HG03060 (cell line): ENCODE data around the gene ACACB.
"Not testable (repeated sequence)": the region's sequence is repeated elsewhere in the genome, so short reads cannot be mapped to it uniquely, and the experiment has no call there.

Experiments used
- ATAC-seq: cut with Tn5 transposase; IDR thresholded peaks from one replicate; pipeline ENCODE4 v1.9.1; 2021; ENCODE audit warnings: low read depth, moderate number of reproducible peaks; ENCODE audit not compliant: unreplicated experiment

ACACB gene

DNA sequence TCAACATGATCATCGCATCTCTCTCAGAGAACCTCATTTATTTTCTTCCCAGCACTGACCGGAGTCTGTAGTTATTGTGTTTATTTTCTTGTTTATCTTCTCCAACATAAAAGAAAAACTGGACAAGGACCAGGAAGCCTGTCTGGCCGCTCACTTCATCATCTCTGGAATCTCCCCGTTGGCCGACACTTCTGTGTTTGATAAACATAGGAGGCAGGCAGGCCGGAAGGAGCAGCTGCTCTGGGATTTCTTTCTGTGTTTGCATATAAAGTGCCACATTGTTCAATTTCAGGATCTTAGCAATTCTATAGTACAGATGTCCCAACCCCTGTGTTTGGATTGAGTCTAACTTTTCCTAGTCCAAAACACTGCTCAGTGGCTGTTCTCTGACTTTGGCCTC lies 53.3 kb downstream of the ACACB start:
- ATAC-seq, result no peak

DNA sequence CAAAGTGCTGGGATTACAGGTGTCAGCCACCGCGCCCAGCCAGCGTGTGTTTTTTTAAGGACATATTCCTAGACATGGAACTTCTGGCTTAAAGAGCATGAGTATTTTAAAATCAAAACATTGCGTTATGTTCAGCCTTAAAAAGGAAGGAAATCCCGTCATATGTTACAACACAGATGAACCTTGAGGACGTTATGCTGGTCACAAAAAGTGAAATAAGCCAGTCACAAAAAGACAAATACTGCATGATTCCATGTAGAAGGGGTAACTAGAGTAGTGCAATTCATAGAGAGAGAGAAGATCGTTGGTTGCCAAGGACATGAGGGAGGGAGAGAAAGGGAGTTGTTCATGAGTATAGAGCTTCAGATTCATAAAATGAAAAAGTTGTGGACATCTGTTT lies 53.9 kb downstream of the ACACB start:
- no peak for ATAC-seq

DNA sequence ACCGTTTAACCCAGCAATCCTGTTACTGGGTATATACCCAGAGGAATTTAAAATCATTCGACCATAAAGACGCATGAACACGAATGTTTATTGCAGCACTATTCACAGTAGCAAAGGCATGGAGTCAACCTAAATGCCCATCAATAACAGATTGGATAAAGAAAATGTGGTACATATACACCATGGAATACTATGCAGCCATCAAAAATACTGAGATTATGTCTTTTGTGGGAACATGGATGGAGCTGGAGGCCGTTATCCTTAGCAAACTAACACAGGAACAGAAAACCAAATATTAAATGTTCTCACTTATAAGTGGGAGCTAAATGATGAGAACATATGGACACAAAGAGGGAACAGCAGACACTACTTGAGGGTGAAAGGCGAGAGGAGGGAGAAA lies 56.4 kb downstream of the ACACB start:
- not testable (repeated sequence) for ATAC-seq

DNA sequence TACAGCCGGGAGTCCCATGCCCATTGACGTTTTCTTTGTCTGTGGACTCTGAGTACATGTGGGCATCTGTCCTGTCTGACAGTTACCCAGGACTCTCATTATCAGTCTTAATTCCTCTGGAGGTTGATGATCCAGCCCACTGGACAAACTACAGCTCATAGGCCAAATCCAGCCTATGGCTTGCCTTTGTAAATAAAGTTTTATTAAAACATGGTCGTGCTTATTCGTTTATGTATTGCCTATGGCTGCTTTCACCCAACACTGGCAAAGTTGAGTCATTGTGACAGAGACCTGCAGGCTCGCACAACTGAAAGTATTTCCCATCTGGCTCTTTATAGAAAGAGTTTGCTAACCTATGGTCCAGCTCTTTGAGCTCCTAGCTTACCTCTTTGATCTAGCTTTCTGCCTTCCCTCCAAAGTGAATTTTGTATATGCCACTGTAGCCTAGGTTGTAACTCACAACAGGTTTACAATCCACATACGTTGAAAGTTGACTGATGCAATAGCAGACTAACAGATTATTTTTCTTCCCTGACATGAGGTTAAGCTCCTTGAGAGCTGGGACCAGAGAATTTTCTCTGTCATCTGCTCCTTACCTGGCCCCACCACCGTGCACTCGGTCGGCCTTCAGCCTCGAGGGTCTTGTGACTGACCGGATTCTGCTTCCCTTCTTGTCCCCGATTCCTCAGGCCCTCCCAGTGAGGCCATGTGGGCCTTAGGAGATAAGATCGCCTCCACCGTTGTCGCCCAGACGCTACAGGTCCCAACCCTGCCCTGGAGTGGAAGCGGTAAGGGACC lies 57.3 kb downstream of the ACACB start:
- ATAC-seq, result no peak

DNA sequence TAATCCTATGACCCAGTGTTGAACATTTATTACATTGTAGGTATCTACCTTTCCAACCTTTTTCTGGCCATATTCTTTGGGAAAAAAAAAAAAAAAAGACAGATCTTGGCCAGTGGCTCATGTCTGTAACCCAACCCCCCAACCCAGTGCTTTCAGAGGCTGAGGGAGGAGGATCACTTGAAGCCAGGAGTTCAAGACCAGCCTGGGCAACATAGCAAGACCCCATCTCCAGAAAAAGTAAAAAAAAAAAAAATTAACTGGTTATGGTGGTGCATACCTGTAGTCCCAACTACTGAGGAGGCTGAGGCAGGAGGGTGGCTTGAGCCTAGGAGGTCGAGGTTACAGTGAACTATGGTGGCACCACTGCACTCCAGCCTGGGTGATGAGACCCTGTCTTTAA lies 58.1 kb downstream of the ACACB start:
- ATAC-seq, result no peak

DNA sequence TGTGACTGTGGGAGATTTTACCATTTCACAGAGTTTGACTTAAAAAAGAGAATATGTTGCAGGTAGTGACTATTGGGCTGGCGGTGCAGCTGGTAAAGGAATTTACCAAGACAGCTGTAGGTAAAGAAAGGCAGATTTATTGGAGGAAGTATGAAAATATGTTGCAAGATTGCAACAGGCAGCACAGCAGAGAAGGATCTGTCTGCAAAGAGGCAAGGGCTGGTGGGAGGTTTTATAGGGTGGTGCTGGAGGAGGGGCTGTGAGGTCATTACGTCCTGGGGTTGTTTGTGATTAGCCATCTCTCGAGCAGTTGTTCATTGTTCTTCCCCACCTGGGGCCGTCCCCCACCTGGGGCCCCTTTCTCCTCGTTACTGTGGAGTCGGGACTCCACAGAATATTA lies 62.1 kb downstream of the ACACB start:
- ATAC-seq, result no peak

DNA sequence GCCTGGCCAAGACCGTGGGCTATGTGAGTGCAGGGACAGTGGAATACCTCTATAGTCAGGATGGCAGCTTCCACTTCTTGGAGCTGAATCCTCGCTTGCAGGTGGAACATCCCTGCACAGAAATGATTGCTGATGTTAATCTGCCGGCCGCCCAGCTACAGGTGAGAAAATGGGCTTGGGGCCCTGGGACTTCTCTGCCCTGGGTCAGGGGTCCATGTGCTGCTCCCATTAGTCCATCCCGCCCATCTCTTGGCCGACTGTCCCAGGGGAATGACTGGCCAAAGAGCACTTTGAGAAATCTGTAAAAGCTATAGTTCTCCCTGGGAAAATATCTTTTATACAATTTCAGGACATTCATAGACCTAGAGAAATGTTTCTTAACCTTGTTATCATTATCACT lies 63.5 kb downstream of the ACACB start:
- ATAC-seq, result no peak

DNA sequence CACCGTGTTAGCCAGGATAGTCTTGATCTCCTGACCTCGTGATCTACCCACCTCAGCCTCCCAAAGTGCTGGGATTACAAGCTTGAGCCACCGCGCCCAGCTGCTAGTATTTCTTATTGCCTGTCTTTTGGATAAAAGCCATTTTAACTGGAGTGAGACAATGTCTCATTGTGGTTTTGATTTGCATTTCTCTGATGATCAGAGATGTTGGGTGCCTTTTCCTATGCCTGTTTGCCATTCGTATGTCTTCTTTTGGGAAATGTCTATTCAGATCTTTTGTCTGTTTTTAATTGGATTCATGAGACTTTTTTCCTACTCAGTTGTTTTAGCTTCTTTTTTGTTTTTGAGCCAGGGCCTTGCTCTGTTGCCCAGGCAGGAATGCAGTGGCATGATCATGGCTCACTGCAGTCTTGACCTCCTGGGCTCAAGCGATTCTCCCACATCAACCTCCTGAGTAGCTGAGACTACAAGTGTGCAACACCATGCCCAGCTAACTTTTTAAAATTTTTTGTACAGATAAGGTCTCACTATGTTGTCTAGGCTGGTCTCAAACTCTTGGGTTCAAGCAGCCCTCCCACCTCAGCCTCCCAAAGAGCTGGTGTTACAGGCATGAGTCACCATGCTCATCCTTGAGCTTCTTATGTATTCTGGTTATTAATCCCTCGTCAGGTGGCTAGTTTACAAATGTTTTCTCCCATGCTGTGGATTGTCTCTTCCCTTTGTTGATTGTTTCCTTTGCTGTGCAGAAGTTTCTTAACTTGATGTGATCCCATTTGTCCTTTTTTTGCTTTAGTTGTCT lies 65.9 kb downstream of the ACACB start:
- ATAC-seq, result no peak

DNA sequence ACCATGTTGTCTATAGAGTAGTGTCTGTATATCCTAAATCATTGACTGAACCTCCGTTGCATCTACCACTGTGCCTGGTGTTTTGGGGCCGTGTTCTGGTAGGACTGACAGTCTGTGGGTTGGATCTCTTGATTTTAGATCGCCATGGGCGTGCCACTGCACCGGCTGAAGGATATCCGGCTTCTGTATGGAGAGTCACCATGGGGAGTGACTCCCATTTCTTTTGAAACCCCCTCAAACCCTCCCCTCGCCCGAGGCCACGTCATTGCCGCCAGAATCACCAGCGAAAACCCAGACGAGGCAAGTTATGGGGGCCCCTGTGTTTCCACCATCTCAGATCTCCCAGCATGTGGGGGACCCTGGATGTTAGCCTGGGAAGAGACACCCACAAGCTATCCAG lies 69.1 kb downstream of the ACACB start:
- no peak for ATAC-seq

DNA sequence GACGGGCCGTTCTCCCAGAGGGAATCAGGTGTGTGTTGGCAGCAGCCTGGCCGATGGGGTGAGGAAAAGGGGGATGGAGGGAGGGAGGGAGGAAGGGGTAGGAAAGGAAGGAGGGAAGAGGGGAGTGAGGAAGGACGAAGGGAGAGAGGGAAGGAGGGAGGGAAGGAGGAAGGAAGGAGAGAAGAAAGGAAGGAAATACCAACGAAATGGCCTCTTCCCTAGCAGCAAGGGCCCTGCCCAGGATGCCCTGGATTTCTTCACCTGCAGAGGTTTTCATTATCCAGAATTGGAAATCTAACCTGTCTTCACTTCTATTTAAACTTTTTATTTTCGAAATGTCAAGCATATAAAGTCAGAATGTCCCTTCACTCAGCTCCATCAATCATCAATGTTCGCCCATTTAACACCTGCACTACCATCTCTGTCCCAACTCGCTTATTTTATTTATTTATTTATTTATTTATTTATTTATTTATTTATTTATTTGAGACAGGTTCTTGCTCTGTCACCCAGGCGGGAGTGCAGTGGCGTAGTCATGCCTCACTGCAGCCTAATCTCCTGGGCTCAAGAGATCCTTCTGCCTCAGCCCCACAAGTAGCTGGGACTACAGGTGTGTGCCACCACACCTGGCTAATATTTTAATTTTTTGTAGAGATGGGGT lies 70.7 kb downstream of the ACACB start:
- ATAC-seq, result no peak

DNA sequence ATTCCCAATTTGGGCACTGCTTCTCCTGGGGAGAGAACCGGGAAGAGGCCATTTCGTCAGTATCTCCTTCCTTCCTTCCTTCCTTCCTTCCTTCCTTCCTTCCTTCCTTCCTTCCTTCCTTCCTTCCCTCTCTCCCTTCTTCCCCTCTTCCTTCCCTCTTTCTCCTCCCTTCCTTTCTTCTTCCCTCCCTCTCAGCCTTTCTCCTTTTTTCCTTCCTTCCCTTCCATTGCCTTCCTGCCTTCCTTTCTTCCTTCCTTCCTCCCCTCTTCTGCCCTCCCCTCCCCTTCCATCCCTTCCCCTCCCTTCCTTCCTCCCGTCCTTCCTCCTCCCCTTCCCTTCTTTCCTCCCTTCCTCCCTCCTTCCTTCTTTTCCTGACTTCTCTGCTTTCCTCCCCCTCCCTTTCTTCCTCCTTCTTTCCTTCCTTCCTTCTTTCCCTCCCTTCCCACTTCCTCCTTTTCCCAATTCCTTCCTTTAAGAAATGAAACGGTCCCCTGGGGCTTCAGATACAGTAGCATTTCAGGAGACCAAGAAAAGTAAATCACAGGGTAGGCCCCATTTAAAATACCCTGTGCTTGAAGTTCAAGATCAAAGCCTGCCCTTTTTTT lies 71.8 kb downstream of the ACACB start:
- no peak for ATAC-seq

DNA sequence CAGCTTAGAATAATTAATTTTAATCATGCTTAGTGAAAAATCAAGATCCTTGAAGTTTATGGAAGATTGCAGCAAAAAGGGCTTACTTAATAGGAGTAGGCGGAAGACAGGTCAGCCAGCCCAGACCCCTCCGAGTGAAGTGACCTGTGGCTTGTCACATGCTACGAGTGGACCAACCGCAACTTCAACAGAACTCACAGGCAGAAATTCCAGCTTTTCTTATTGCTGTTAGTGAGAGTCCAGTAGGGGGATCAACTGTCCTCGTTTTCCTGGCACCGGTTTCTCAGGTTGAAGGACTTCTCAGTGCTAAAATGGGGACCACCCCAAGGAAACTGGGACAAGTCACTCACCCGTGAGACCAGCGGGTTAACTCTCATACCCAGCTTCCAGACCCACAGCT lies 72.9 kb downstream of the ACACB start:
- ATAC-seq, result no peak

DNA sequence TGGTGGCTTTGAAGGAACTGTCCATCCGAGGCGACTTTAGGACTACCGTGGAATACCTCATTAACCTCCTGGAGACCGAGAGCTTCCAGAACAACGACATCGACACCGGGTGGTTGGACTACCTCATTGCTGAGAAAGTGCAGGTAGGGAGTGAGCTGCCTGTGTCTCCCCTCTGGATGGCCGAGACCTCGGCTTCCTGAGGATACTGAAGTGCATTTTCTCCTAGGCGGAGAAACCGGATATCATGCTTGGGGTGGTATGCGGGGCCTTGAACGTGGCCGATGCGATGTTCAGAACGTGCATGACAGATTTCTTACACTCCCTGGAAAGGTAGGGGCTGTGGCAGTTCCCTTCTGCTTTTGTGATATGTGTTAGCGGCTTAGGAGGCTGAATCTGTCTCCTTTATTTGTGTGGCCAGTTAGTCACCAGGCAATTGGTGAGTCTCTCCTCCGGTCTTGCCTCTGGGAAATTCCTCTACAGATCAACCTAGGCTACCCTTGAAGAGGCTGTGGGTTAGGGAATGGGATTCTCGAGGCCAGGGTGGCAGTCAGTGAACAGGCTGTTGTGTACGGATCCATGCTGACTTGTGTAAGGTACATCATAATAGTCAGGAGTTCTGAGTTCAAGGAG lies 75.3 kb downstream of the ACACB start:
- ATAC-seq, result no peak

DNA sequence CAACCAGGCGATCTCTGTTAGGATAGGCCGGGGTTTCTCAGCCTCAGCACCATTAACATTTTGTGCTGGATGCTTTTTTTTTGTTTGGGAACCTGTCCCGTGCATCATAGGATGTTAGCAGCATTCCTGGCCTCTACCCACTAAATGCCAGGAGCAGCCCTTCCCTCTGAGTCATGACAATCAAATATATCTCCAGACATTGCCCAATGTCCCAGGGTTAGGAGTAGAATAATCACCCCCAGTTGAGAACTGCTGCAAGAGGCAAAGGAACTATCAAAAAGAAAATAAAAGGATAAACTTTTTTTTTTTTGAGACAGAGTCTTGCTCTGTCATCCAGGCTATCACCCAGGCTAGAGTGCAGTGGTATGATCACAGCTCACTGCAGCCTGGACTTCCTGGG lies 76.0 kb downstream of the ACACB start:
- ATAC-seq, result no peak

DNA sequence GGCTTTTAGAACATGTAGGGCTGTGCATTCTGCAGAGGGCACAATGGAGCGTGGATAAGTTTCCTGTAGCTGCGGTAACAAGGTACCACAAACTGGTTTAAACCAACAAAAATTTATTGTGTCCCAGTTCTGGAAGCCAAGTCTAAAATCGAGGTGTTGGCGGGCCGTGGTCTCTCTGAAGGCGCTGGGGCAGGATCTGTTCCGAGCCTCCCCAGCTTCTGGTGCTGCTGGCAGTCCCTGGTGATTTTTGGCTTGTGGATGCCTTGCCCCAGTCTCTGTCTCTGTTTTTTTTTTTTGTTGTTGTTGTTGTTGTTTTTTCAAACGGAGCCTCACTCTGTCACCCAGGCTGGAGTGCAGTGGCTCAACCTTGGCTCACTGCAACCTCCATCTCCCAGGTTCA lies 77.5 kb downstream of the ACACB start:
- ATAC-seq, result no peak

DNA sequence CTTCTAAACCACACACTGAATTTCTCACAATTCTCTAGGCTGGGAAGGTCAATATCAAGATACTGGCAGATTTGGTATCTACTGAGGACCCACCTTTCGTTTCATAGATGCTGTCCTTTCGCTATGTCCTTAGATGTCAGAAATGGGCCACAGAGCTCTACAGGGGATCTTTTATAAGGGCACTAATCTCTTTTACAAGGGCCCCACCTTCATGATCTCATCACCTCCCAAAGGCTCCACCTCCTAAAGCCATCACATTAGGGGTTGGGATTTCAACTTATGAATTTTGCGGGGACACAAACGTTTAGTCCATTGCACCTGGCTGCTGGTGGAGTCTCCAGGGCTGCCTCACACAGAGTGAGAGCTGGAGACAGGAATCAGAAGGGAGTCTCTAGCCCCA lies 79.9 kb downstream of the ACACB start:
- no peak for ATAC-seq

DNA sequence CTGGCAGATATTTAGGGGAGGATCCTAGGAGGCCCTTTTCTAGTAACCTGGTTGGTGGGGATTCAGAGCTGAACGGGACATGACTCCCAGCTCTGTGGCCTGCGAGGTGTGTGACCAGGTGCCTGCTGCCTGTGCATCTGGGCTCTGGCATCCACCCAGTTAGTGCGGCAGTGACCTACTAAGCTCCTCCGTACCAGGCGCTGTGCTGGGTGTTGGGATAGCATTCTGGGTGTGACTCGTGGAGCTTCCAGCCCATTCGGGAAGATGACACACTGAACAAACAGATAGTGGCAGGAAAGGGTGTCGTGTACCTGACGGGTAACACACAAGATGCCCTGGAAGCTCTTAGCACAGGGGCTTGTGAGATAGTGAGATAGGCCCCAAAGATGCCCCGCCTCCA lies 80.9 kb downstream of the ACACB start:
- ATAC-seq, result no peak

DNA sequence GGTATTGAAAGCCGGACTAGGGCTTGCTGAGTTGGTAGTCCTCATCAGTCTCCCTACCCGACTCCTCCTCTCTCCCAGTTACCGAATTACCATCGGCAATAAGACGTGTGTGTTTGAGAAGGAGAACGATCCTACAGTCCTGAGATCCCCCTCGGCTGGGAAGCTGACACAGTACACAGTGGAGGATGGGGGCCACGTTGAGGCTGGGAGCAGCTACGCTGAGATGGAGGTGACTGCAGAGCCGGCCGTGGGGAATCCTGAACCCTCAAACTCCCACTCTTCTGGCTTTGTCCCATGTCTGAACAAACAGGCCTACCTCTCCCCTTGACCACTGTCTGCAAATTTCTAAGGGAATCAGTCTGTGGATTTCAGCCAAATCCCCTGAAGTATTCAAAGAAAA lies 82.9 kb downstream of the ACACB start:
- ATAC-seq, result no peak

DNA sequence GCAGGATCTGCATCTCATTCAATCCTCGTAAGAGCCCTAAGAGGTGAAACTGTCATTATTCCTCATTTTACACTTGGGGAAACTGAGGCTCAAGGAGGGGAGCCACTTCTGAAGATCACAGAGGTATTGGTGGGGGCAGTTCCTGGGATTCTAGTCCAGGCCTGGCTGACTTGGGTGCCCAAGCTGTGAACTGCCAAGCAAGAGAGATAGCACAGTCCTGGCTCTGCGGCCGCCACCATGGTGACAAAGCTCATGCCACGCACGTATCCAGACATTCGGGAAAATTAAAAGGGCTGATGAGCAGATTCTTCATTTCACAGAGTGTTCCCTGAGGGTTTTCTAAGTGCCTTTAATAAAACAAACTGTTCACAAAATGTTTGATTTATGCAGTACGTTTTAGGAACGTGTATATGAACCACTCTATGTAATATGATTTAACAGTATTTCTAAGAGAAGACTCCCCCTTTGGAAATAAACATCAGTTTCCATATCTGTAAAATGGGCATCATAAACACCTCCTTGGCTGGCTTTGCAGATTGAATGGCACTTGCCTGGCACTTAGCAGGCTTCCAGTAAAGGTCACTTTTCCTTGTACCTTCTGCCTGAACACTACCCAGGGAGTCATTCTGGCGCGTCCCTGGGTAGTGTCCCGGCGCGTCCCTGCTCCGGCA lies 84.6 kb downstream of the ACACB start:
- ATAC-seq, result no peak

DNA sequence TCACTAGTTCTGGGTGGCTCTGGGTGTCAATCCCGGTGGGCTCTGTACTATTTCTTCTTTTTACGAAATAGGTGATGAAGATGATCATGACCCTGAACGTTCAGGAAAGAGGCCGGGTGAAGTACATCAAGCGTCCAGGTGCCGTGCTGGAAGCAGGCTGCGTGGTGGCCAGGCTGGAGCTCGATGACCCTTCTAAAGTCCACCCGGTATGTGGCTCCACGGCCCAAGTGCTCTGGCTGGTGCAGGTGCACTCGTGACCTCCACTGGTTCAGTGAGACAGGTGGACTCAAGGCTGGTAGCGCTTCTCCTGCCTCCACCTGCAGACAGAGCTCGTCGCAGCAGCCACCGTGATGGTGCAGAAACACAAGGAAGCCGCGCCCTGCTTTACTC lies 85.1 kb downstream of the ACACB start:
- ATAC-seq, result no peak
